Activated T-cell treated with anti-CD3 and anti-CD28 coated beads, Interleukin-2, amount 50 U/mL, for 4 hours (primary cell): ENCODE measurements around the gene CHAF1B. TPM values are rescaled to one million over a fixed set of nuclear protein-coding genes. Genes with fewer than 3 reads are reported as not detected.

Experiments used
- ATAC-seq, 2 donors: fragments of 200-7000 bp; cut with Tn5 transposase; one replicate each; pipeline ENCODE4 v1.10.0; 2021
- DNase-seq: peaks from one replicate; pipeline ENCODE4 v3.0.0-alpha.2; 2020
- H3K27me3 Mint-ChIP-seq: one replicate; pipeline ENCODE4 v1.8.0; 2021; ENCODE audit warnings: low read depth, mixed read lengths
- H3K36me3 Mint-ChIP-seq: one replicate; pipeline ENCODE4 v1.8.0; 2022; ENCODE audit warnings: mixed read lengths; ENCODE audit not compliant: insufficient read depth
- H3K4me1 Mint-ChIP-seq: one replicate; pipeline ENCODE4 v1.8.0; 2021; ENCODE audit warnings: low read depth, mixed read lengths
- H3K4me3 Mint-ChIP-seq: one replicate; pipeline ENCODE4 v1.8.0; 2021; ENCODE audit warnings: mild to moderate bottlenecking, moderate library complexity, mixed read lengths
- H3K9me3 Mint-ChIP-seq: one replicate; pipeline ENCODE4 v1.8.0; 2021; ENCODE audit warnings: mixed read lengths
- total RNA-seq, 3 donors: library from RNA; stranded (reverse); gene quantifications; one replicate each; pipeline ENCODE4 v1.2.1, GENCODE V29; 2021

CHAF1B gene
- total RNA-seq, 3 donors from 2014 or later: 23.1 to 30.0 (median 25.6) TPM

DNA sequence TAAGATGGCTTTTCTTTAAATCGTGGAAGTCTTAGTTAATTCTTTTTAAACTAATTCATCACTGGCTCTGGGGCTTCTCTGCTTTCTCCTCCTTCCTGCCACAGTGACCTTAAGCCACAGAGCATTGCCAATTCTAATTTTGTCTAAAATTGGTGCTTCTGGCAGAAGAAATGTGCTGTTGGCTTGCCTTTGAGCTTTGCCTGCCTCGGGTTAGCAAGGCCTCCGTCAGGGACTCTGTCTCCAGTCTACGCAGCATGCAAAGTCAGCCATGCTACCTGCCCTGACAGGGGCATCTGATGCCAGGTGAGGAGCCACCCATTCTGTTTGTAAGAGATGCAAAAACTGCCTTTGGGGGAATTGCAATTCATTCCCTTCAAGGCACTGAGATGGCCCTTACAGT, 69.5 kb downstream of the CHAF1B start:
- Mint-ChIP-seq H3K4me1 (no peaks in the 10 kb centered on the region), H3K36me3 (no peaks in the 10 kb centered on the region), H3K9me3 (no peaks in the 10 kb centered on the region), H3K4me3 (no peak overlapping the region), H3K27me3 (peaks cover 5% of the 10 kb centered on the region)
- no peak for ATAC-seq
- DNase-seq: no peak

DNA sequence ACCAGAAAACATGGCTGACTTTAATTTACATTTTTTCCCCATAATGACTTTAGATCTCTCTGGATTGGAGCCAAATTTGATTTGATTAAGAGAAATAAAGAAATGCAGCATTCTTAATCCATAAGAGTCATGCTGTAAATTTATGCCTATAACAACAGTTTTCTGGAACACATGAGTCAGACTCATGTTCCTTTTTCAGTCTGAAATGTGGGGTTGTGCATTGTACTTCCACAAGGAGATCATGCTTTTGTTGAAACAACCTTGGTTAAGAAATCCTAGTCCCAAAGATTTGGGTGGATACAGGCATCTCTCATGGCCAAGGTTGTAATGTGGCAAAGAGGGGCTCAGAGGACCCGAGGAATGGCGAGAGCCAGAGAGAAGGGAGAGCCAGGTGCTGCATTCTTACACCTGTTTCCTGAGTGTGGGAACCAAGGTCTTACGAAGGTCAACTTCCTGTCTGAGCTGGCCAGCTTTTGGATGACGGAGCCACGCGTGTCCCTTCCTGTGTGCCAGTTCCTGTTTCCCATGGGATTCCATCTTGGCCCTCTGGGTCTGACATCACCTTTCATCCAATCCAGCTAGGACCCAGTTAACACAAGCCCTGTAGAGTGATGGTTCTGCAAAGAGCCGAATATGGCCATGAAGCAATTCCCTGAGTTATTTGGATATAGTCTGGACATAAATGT, 71.7 kb downstream of the CHAF1B start:
- Mint-ChIP-seq H3K4me3 (no peak overlapping the region), H3K27me3 (peaks cover 3% of the 10 kb centered on the region), H3K9me3 (no peaks in the 10 kb centered on the region), H3K36me3 (no peaks in the 10 kb centered on the region), H3K4me1 (no peaks in the 10 kb centered on the region)
- no peak for ATAC-seq
- DNase-seq: no peak

DNA sequence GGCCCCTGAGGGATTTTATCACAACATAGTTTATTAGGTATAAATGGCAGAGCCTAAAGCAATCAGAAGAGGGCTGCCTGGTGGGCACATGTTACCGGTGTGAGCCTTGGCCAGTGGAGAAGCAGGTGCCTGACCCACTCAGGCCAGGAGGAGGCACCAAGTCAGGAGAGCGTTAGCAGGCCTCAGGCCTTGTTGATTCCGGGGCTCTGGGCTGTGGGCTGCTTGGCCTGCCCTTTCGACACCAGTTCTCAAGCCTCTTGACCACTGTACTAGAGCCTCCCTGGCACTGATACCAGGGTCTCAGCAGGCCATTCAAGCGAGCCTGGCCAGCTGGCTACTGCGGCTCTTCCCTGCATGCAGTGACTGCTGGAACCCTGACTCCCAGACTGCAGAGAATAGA, 73.9 kb downstream of the CHAF1B start:
- DNase-seq (no peak), ATAC-seq (no peak)
- Mint-ChIP-seq H3K9me3 (no peaks in the 10 kb centered on the region), H3K36me3 (no peaks in the 10 kb centered on the region), H3K27me3 (peaks cover 2% of the 10 kb centered on the region), H3K4me1 (no peaks in the 10 kb centered on the region), H3K4me3 (no peak overlapping the region)

DNA sequence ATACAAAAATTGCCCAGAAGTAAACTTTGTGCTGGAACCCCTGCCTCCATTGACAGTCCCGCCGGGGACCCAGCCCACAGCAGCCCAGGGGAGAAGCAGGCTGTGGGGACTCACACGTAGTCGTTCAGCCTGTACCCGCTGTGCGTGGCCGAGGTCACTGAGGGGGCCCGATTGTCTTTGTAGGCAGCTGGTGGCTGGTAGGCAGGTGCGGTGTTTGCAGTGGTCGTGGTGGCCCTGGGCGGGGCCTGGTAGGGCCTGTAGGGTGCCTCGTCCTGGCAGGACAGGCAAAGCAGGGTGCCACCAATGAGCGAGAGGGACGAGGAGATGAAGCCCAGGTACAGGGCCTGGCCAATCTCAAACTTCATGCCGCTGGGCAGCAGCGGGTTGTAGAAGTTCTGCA, 75.7 kb downstream of the CHAF1B start:
- Mint-ChIP-seq H3K4me3 (no peak overlapping the region), H3K27me3 (peaks cover 2% of the 10 kb centered on the region), H3K9me3 (no peaks in the 10 kb centered on the region), H3K36me3 (no peaks in the 10 kb centered on the region), H3K4me1 (no peaks in the 10 kb centered on the region)
- ATAC-seq (no peak), DNase-seq (no peak)

DNA sequence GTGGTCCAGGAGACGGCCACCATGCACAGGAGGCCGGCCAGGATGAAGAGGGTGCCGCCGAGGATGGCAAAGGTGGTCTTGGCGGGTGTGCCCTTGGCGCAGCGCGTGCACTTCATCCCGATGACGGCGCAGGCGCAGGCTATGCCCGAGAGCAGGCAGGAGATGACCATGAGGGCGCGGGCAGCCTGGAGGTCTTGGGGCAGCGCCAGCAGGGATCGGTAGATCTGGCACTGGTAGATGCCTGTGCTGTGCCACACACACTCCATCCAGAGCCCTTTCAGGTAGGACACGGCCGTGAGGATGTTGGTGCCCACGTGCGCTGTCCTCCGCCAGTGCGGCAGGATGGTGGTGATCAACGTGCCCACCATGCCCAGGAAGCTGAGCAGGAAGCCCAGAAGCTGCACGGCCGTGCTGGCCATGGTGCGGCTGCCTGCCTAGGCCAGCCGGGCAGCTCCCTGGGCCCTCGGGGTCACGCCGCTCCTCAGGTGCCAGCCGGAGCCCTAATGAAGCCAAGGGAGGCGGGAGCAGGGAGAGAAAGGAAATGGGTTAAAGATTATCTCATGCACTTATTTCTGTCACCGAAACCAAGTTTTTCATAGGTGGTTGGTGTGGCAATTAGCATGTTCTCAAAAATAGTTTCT, 76.2 kb downstream of the CHAF1B start:
- Mint-ChIP-seq H3K27me3 (peaks cover 2% of the 10 kb centered on the region), H3K9me3 (no peaks in the 10 kb centered on the region), H3K36me3 (no peaks in the 10 kb centered on the region), H3K4me3 (no peak overlapping the region), H3K4me1 (no peaks in the 10 kb centered on the region)
- ATAC-seq: no peak
- no peak for DNase-seq

DNA sequence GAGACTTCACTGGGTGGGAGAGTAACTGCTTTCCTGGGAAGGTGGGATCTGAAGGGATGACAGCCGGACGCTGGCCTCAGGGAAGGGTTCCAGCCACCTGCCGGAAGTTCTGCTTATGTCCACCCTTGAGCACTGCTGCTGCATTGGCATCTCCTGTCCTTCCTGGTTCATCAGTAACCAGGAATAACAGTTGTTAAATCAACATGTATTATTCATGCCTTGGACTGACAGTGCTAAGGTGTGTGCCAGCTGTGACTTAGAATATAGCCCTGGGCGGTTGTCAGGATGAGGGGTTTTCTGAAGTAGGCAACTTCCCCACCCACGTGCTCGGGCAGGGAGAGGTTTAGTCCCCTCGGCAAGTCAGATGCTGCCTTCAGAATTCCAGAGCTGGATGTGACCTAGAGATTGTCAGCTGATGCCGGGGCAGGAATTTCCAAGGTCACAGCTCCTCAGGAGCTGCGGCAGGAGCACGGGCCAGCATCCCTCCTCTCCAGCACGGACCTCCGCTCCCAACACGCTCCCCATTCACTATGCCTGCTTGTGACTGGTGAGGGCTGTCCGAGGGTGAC, 76.8 kb downstream of the CHAF1B start:
- H3K36me3 Mint-ChIP-seq: no peaks in the 10 kb centered on the region
- no peaks in the 10 kb centered on the region for H3K4me1 Mint-ChIP-seq
- no peak for ATAC-seq
- H3K9me3 Mint-ChIP-seq: no peaks in the 10 kb centered on the region
- peaks cover 2% of the 10 kb centered on the region for H3K27me3 Mint-ChIP-seq
- H3K4me3 Mint-ChIP-seq: no peak overlapping the region
- DNase-seq: no peak

DNA sequence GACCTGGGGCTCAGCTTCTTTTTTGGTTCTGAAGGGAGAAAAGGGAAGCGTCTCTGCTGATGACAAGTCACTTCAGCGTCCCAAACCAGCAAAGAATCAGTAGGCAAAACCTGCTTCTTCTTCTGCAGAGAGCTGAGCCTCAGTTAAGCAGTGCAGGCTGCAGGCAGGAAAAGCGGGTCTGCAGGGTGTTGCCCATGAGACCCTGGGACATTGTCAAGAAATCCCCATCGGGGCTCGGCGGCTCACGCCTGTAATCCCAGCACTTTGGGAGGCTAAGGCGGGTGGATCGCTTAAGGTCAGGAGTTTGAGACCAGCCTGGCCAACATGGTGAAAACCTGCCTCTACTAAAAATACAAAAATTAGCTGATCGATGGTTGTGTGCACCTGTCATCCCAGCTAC, 78.0 kb downstream of the CHAF1B start:
- no peak overlapping the region for H3K4me3 Mint-ChIP-seq
- no peaks in the 10 kb centered on the region for H3K36me3 Mint-ChIP-seq
- H3K4me1 Mint-ChIP-seq: no peaks in the 10 kb centered on the region
- ATAC-seq: no peak
- no peak for DNase-seq
- H3K9me3 Mint-ChIP-seq: no peaks in the 10 kb centered on the region
- H3K27me3 Mint-ChIP-seq: peaks cover 2% of the 10 kb centered on the region

DNA sequence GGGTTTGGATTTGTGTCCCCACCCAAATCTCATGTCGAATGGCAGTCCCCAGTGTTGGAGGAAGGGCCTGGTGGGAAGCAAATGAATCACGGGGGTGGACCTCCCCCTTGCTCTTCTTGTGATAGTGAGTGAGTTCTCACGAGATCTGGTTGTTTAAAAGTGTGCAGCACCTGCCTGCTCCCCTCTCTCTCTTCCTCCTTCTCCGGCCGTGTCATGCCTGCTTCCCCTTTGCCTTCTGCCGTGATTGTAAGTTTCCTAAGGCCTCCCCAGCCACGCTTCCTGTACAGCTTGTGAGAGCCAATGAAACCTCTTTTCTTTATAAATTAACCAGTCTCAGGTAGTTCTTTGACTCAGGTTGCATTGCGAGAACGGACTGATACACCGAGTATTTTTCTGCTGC, 78.8 kb downstream of the CHAF1B start:
- peaks cover 2% of the 10 kb centered on the region for H3K27me3 Mint-ChIP-seq
- ATAC-seq (no peak), DNase-seq (no peak)
- H3K4me3 Mint-ChIP-seq: no peak overlapping the region
- no peaks in the 10 kb centered on the region for H3K9me3 Mint-ChIP-seq
- H3K4me1 Mint-ChIP-seq: no peaks in the 10 kb centered on the region
- no peaks in the 10 kb centered on the region for H3K36me3 Mint-ChIP-seq

DNA sequence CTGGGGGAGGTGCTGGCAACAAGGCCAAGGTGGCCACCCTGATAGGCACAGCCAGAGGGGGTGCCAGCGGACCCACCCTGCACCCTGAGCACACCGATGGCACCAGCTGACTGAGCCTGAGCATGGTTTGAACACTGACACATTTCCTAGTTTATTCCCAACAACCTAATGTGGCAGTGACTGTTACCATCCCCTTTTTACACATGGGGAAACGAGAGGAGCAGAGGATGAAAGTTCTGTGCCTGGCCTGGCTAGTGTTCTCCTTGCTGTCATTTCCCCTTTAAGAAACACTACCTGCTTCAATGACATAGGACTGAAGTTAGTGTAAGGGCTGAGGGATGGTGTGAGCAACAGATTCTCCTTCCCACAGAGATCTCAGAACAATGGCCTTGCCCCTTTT, 79.4 kb downstream of the CHAF1B start:
- H3K4me1 Mint-ChIP-seq: no peaks in the 10 kb centered on the region
- peaks cover 2% of the 10 kb centered on the region for H3K27me3 Mint-ChIP-seq
- H3K36me3 Mint-ChIP-seq: no peaks in the 10 kb centered on the region
- no peak for DNase-seq
- H3K4me3 Mint-ChIP-seq: no peak overlapping the region
- no peaks in the 10 kb centered on the region for H3K9me3 Mint-ChIP-seq
- no peak for ATAC-seq

DNA sequence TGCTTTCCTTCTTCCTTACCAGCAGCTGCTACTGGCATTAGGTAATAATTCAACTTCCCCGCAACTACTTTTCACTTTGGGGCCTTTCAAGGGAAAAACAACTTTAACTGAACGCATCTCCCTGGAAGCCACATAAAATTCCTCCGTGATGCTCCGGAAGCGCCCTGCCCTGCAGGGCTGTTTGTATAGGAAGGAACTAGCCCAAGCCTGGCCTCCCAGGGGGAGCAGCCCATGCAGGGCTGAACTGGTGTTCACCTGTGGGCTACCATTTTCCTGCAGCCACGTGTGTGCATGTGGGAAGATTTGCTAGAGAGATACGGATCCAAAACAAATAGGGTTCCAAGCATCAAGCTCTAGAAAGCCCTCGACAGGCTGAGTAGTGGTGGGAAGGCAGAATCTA, 80.3 kb downstream of the CHAF1B start:
- Mint-ChIP-seq H3K4me3 (no peak overlapping the region), H3K4me1 (no peaks in the 10 kb centered on the region), H3K36me3 (no peaks in the 10 kb centered on the region), H3K9me3 (no peaks in the 10 kb centered on the region), H3K27me3 (peaks cover 2% of the 10 kb centered on the region)
- DNase-seq: no peak
- ATAC-seq: no peak

DNA sequence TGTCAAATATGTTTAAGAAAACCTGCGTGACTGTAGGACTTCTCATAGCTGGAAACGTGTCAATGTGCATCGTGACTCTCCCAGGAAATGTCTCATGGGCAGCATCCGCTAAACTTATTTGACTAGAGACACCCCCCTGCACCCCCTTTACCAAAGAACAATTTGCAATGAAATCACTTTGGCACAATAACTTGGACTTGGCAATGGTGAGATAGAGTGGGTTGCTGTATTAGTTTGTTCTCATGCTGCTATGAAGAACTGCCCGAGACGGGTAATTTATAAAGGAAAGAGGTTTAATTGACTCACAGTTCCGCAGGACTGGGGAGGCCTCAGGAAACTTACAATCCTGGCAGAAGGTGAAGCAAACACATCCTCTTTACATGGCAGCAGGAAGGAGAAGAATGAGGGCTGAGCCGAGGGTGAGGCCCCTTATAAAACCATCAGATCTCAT, 80.9 kb downstream of the CHAF1B start:
- ATAC-seq: no peak
- Mint-ChIP-seq H3K27me3 (peaks cover 2% of the 10 kb centered on the region), H3K36me3 (no peaks in the 10 kb centered on the region), H3K9me3 (no peaks in the 10 kb centered on the region), H3K4me3 (no peak overlapping the region), H3K4me1 (no peaks in the 10 kb centered on the region)
- DNase-seq: no peak

Other genes starting within 250 kb of the CHAF1B start
- gene DOP1B, start 228.6 kb upstream of the CHAF1B start, total RNA-seq: 10 to 100 TPM in 1 of 3 donors, 1 to 10 TPM in 2; 8.1 to 10.8 (median 9.6) TPM
- 10 to 100 TPM; 17.1 to 22.7 (median 19.6) TPM for gene MORC3, start 65.2 kb upstream of the CHAF1B start, total RNA-seq
- gene CLDN14, start 94.7 kb downstream of the CHAF1B start, total RNA-seq: not detected